ENCODE data around the gene LEMD3.

GRCh38 chr12:65184858-65185229 is 15.5 kb downstream of the LEMD3 start:
- TF ChIP-seq CTCF (IDR thresholded peaks at IDR 0.05), result no peak
- no peak for TF ChIP-seq POLR2A (IDR thresholded peaks at IDR 0.05)

Measured in tibial nerve (tissue), 3 donors.